Measurements from ENCODE around the gene APOL3.

DNA sequence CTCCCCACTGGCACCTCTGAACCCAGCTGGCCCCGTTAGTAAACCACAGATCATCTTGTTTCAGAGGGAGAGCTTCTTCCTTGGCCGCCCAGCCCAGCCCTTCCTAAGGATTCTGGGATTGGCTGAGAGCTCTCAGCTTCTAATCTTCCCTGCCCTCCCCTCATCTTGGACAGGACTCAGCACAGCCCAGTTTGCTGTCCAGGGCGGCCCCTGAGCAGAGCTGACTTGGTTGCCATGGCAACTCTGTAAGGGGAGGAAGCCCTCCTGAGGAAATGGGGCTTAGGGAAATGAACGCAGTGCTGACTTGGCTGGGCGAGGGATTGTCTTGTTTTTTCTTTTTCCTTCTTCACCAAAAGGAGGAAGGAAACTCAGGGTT, 36.5 kb upstream of the APOL3 start:
- TF ChIP-seq FOXP2 (optimal IDR thresholded peaks at IDR 0.05; ENCODE audit: control extremely low read depth, extremely low read length, insufficient read depth) (no peak), POLR2AphosphoS5 (IDR thresholded peaks at IDR 0.05; ENCODE audit: borderline replicate concordance, low read depth, low read length) (no peak)
